A549 (cell line): ENCODE measurements around the gene TEAD4. TPM values are rescaled to one million over a fixed set of nuclear protein-coding genes. Genes with fewer than 3 reads are reported as not detected.

Experiments used
- ATAC-seq, 2 experiments: fragments of 200-7000 bp in 1 of 2; fragments of >200 bp in 1 of 2; cut with Nextera tagmentation in 1 of 2; cut with Tn5 transposase in 1 of 2; 3 replicates each; pipeline versions ENCODE4 v1.8.0 to v1.9.1; 2018 to 2020; ENCODE audit warnings: mild to moderate bottlenecking in 1 of 2, moderate library complexity in 1 of 2
- CTCF ChIA-PET: fragments of 300-600 bp; sonication (Branson Sonifier 250); formaldehyde crosslinking; extraction: SDS; loops from one replicate; lab custom pipeline; 2021; ENCODE audit warnings: antibody characterized with exemption, inconsistent platforms; lab: Yijun Ruan, JAX
- POLR2A ChIA-PET: fragments of 350-600 bp; formaldehyde crosslinking; extraction: SDS; loops from one replicate; lab custom pipeline; 2021; ENCODE audit warnings: antibody characterized with exemption, inconsistent platforms; lab: Yijun Ruan, JAX
- DNase-seq, 2 experiments: peaks; one replicate each; pipeline versions ENCODE4 v3.0.0 to v3.0.0-alpha.2; 2011 to 2016; ENCODE audit warnings: low read depth in 1 of 2, low spot score in 1 of 2
- FAIRE-seq: peaks from 2 replicates; lab custom pipeline; 2011; peaks lifted over from hg19 to GRCh38; lab: Jason Lieb, UNC
- H3K27ac ChIP-seq, 2 experiments: fragments of >200 bp; sonication (Bioruptor Twin); formaldehyde crosslinking; 3 replicates each; pipeline ENCODE4 v1.5.1; 2016 to 2017
- H3K4me1 ChIP-seq: fragments of >200 bp; sonication (Bioruptor Twin); formaldehyde crosslinking; 3 replicates; pipeline ENCODE4 v1.6.1; 2016
- H3K4me2 ChIP-seq: fragments of >200 bp; sonication (Bioruptor Twin); formaldehyde crosslinking; 3 replicates; pipeline ENCODE4 v1.6.1; 2016
- H3K4me3 ChIP-seq: fragments of >200 bp; sonication (Bioruptor Twin); formaldehyde crosslinking; 3 replicates; pipeline ENCODE4 v1.5.1; 2016
- H3K9me3 ChIP-seq: fragments of >200 bp; sonication (Bioruptor Twin); formaldehyde crosslinking; 3 replicates; pipeline ENCODE4 v1.6.1; 2016
- BCL3 ChIP-seq: fragments of >200 bp; sonication (Bioruptor Twin); formaldehyde crosslinking; IDR thresholded peaks from 3 replicates; pipeline ENCODE4 v1.6.1; 2016
- BHLHE40 ChIP-seq: IDR thresholded peaks from 2 replicates; pipeline ENCODE4 v1.6.1; 2012; ENCODE audit warnings: low read depth, low read length, inconsistent platforms
- CBX2 ChIP-seq: fragments of 200-600 bp; sonication (generic); IDR thresholded peaks from 2 replicates; pipeline ENCODE4 v1.6.1; 2016; ENCODE audit warnings: low read depth, mild to moderate bottlenecking, borderline replicate concordance
- CHD4 ChIP-seq: fragments of 200-600 bp; sonication (generic); IDR thresholded peaks from 2 replicates; pipeline ENCODE4 v1.6.1; 2016; ENCODE audit warnings: antibody characterized with exemption, mild to moderate bottlenecking, borderline replicate concordance
- EHMT2 ChIP-seq: fragments of 200-600 bp; sonication (generic); IDR thresholded peaks from 2 replicates; pipeline ENCODE4 v1.6.1; 2016; ENCODE audit warnings: antibody characterized with exemption, low read depth, mild to moderate bottlenecking, moderate library complexity
- FOSB ChIP-seq: fragments of 250-450 bp; sonication (Bioruptor Pico); IDR thresholded peaks from 2 replicates; pipeline ENCODE4 v1.5.0; 2020; ENCODE audit warnings: mild to moderate bottlenecking, moderate library complexity
- FOXS1 ChIP-seq: fragments of 250-450 bp; sonication (Bioruptor Pico); IDR thresholded peaks from 2 replicates; pipeline ENCODE4 v1.5.0; 2020; ENCODE audit warnings: mild to moderate bottlenecking, moderate library complexity
- GATA3 ChIP-seq: IDR thresholded peaks from 2 replicates; pipeline ENCODE4 v1.6.1; 2012; ENCODE audit warnings: borderline replicate concordance
- HDAC2 ChIP-seq: fragments of 200-600 bp; sonication (generic); IDR thresholded peaks from 2 replicates; pipeline ENCODE4 v1.6.1; 2016
- HEYL ChIP-seq: fragments of 250-450 bp; sonication (Bioruptor Pico); IDR thresholded peaks from 2 replicates; pipeline ENCODE4 v1.8.0; 2021; ENCODE audit warnings: mild to moderate bottlenecking, moderate library complexity
- HMGXB4 ChIP-seq: fragments of 250-450 bp; sonication (Bioruptor Pico); IDR thresholded peaks from 2 replicates; pipeline ENCODE4 v1.5.0; 2021; ENCODE audit warnings: mild to moderate bottlenecking, moderate library complexity, borderline replicate concordance
- HOXB5 ChIP-seq: fragments of 250-450 bp; sonication (Bioruptor Pico); IDR thresholded peaks from 2 replicates; pipeline ENCODE4 v1.5.0; 2020; ENCODE audit warnings: mild to moderate bottlenecking, moderate library complexity
- JUN ChIP-seq, 2 experiments: fragments of >200 bp; sonication (Bioruptor Twin); formaldehyde crosslinking; IDR thresholded peaks; 2 replicates in 1 of 2; 3 replicates in 1 of 2; pipeline ENCODE4 v1.6.1; 2016 to 2017
- KDM1A ChIP-seq: fragments of 200-600 bp; sonication (generic); IDR thresholded peaks from 2 replicates; pipeline ENCODE4 v1.6.1; 2016; ENCODE audit warnings: low read depth, mild to moderate bottlenecking
- MAFK ChIP-seq: fragments of 450-650 bp; IDR thresholded peaks from 2 replicates; pipeline ENCODE4 v1.6.1; 2014; ENCODE audit not compliant: partially characterized antibody
- MAX ChIP-seq: IDR thresholded peaks from 2 replicates; pipeline ENCODE4 v1.6.1; 2012
- NFE2L2 ChIP-seq: fragments of 150-350 bp; conservative IDR thresholded peaks from 2 replicates; pipeline ENCODE4 v1.6.1; 2014; ENCODE audit warnings: low read length
- PBX3 ChIP-seq: IDR thresholded peaks from 2 replicates; pipeline ENCODE4 v1.6.1; 2012
- POLR2A ChIP-seq: IDR thresholded peaks from 2 replicates; pipeline ENCODE4 v1.6.1; 2012; ENCODE audit warnings: mild to moderate bottlenecking, low read length
- POLR2AphosphoS2 ChIP-seq: conservative IDR thresholded peaks from 2 replicates; pipeline ENCODE4 v1.6.1; 2012; ENCODE audit warnings: low read length, improper control_type of control experiment, inconsistent platforms
- RARB ChIP-seq: fragments of 250-450 bp; sonication (Bioruptor Pico); IDR thresholded peaks from 2 replicates; pipeline ENCODE4 v1.8.0; 2021; ENCODE audit warnings: mild to moderate bottlenecking, moderate library complexity
- REST ChIP-seq: fragments of 200-600 bp; sonication (generic); IDR thresholded peaks from 2 replicates; pipeline ENCODE4 v1.6.1; 2016; ENCODE audit warnings: antibody characterized with exemption, mild to moderate bottlenecking, moderate library complexity
- RFX5 ChIP-seq: fragments of 450-650 bp; IDR thresholded peaks from 2 replicates; pipeline ENCODE4 v1.7.1; 2014; ENCODE audit warnings: antibody characterized with exemption, mild to moderate bottlenecking, moderate library complexity
- SMC3 ChIP-seq: fragments of >200 bp; sonication (Bioruptor Twin); formaldehyde crosslinking; IDR thresholded peaks from 3 replicates; pipeline ENCODE4 v1.6.1; 2018; ENCODE audit warnings: inconsistent platforms
- SREBF2 ChIP-seq: fragments of 450-650 bp; IDR thresholded peaks from 2 replicates; pipeline ENCODE4 v1.6.1; 2014; ENCODE audit warnings: mild to moderate bottlenecking, moderate library complexity
- ZC3H11A ChIP-seq: fragments of 450-650 bp; IDR thresholded peaks from 2 replicates; pipeline ENCODE4 v1.6.1; 2014; ENCODE audit warnings: antibody characterized with exemption, mild to moderate bottlenecking
- ZFP36 ChIP-seq: fragments of 450-650 bp; IDR thresholded peaks from 2 replicates; pipeline ENCODE4 v1.6.1; 2014; ENCODE audit warnings: borderline replicate concordance; ENCODE audit not compliant: partially characterized antibody
- ZSCAN20 ChIP-seq: fragments of 250-450 bp; sonication (Bioruptor Pico); IDR thresholded peaks from 2 replicates; pipeline ENCODE4 v1.8.0; 2022; ENCODE audit warnings: mild to moderate bottlenecking, moderate library complexity
- WGBS: methylation state at CpG from one replicate; pipeline ENCODE4 v1.1.6; 2017; ENCODE audit errors: missing lambda C conversion rate; 5-methylcytosine and 5-hydroxymethylcytosine counted together
- polyA plus RNA-seq, 4 experiments: library from polyadenylated mRNA; depleted of rRNA in 3 of 4; stranded (reverse); fragments of >200 nt; fragmentation: RNase III in 1 of 4; extraction: RNeasy Plus Mini Kit Qiagen cat#74134 plus additional on column Dnase treatment in 1 of 4; gene quantifications; 2 replicates in 3 of 4; 3 replicates in 1 of 4; pipeline ENCODE4 v1.2.3, GENCODE V29; 2011 to 2017

TEAD4 gene
- polyA plus RNA-seq, 2 of the 4 experiments (the other 2 are of a cell fraction), result 22.6 to 31.8 TPM

GRCh38 chr12:2924019-2924418 is 35.2 kb upstream of the TEAD4 start:
- Histone ChIP-seq H3K9me3 (no peaks in the 10 kb centered on the region), H3K4me3 (no peak overlapping the region), H3K27ac (no peak overlapping the region), H3K4me1 (no peaks in the 10 kb centered on the region), H3K4me2 (no peak overlapping the region)
- ATAC-seq (no peak), DNase-seq (no peak)
- POLR2A ChIA-PET, result no interaction called here
- WGBS, result 91% methylated on average over 3 of the region's 3 CpGs
- CTCF ChIA-PET, result interaction anchor here (1.0 to 3.7 kb wide), 3 partner anchors 21 to 110 kb away, joined by 3 to 22 read pairs (median 4); no protein-coding TSS in a partner anchor
- TF ChIP-seq ZC3H11A (no peak), MAX (no peak), FOXS1 (CRISPR knock-in tag) (no peak), BHLHE40 (no peak), KDM1A (no peak), EHMT2 (no peak), RARB (no peak), ZFP36 (no peak), MAFK (no peak), NFE2L2 (no peak), BCL3 (no peak), HDAC2 (no peak)
- TF ChIP-seq, all 56 proteins: peak for 0
- FAIRE-seq, result no peak

- ChIA-PET POLR2A (no interaction called here), CTCF (interaction anchor here (0.9 to 3.7 kb wide), 3 partner anchors 15 to 41 kb away, joined by 4 to 22 read pairs (median 5); no protein-coding TSS in a partner anchor)
- no peaks in the 10 kb centered on the region for H3K9me3 ChIP-seq
- no peak for FAIRE-seq
- no peak overlapping the region for H3K4me3 ChIP-seq
- no peak for ATAC-seq
- no peak overlapping the region for H3K4me2 ChIP-seq
- DNase-seq, result no peak
- no peaks in the 10 kb centered on the region for H3K4me1 ChIP-seq
- H3K27ac ChIP-seq, result no peak overlapping the region
- WGBS, result 65% methylated on average over 6 of the region's 6 CpGs
- no peak for TF ChIP-seq POLR2AphosphoS2
- TF ChIP-seq HOXB5 (CRISPR knock-in tag), result no peak
- no peak for TF ChIP-seq JUN (IDR thresholded peaks at IDR 0.05)
- no peak for TF ChIP-seq CBX2
- TF ChIP-seq MAX, result no peak
- no peak for TF ChIP-seq RFX5
- TF ChIP-seq POLR2A, result no peak
- TF ChIP-seq PBX3, result no peak
- TF ChIP-seq ZSCAN20 (CRISPR knock-in tag), result no peak
- no peak for TF ChIP-seq SMC3
- TF ChIP-seq GATA3, result no peak
- no peak for TF ChIP-seq HEYL (CRISPR knock-in tag)
These were observed 33.7 kb upstream of the TEAD4 start for GRCh38 chr12:2925322-2925995.

- ChIA-PET CTCF (interaction anchor here (0.5 to 3.6 kb wide), 4 partner anchors 14 to 104 kb away, joined by 3 to 12 read pairs (median 4); no protein-coding TSS in a partner anchor), POLR2A (no interaction called here)
- ATAC-seq (no peak), FAIRE-seq (no peak), DNase-seq (no peak)
- Histone ChIP-seq H3K4me2 (no peak overlapping the region), H3K9me3 (no peaks in the 10 kb centered on the region), H3K4me1 (no peaks in the 10 kb centered on the region), H3K27ac (no peak overlapping the region), H3K4me3 (no peak overlapping the region)
- WGBS, result 88% methylated on average over 8 of the region's 8 CpGs
- TF ChIP-seq NFE2L2 (no peak), CHD4 (no peak), SREBF2 (no peak), FOSB (CRISPR knock-in tag) (no peak), HMGXB4 (CRISPR knock-in tag) (no peak), REST (no peak), FOXS1 (CRISPR knock-in tag) (no peak)
These were observed 28.3 kb upstream of the TEAD4 start for GRCh38 chr12:2930865-2931264.
